IMR-90 (cell line): ENCODE measurements around the gene WDR48. TPM values are rescaled to one million over a fixed set of nuclear protein-coding genes. Genes with fewer than 3 reads are reported as not detected.

Experiments used
- ATAC-seq: fragments of 200-7000 bp; cut with Tn5 transposase; 2 replicates; pipeline ENCODE4 v1.9.1; 2020; ENCODE audit warnings: low read depth, mild to moderate bottlenecking, moderate library complexity
- BruUV-seq: library from RNA; stranded (reverse); fragments of 400-500 nt; replicated peaks from 2 replicates; lab custom pipeline; 2021; lab: Mats Ljungman, UMichigan
- CTCF ChIA-PET: fragments of 300-600 bp; formaldehyde crosslinking; extraction: SDS; loops from one replicate; lab custom pipeline; 2021; ENCODE audit warnings: antibody characterized with exemption; lab: Yijun Ruan, JAX
- POLR2A ChIA-PET: fragments of 300-600 bp; sonication (Branson Sonifier 250); formaldehyde crosslinking; loops from one replicate; lab custom pipeline; 2022; ENCODE audit warnings: antibody characterized with exemption; ENCODE audit not compliant: unreplicated experiment; lab: Charles Lee
- DNase-seq: peaks from one replicate; pipeline ENCODE4 v3.0.0; 2013
- H2AFZ ChIP-seq: replicated peaks from 2 replicates; pipeline ENCODE3; 2013; ENCODE audit warnings: low read length, mild to moderate bottlenecking; ENCODE audit not compliant: poor library complexity
- H2AK5ac ChIP-seq: 2 replicates; pipeline ENCODE4 v1.6.1; 2013; ENCODE audit warnings: low read depth, low read length, inconsistent platforms
- H2AK9ac ChIP-seq: replicated peaks from 2 replicates; pipeline ENCODE3; 2013; ENCODE audit warnings: mild to moderate bottlenecking, low read depth, low read length, moderate library complexity; ENCODE audit not compliant: poor library complexity
- H2BK120ac ChIP-seq: 2 replicates; pipeline ENCODE4 v1.6.1; 2013; ENCODE audit warnings: low read depth, low read length, inconsistent platforms
- H2BK15ac ChIP-seq: 3 replicates; pipeline ENCODE4 v1.6.1; 2013; ENCODE audit warnings: low read depth, low read length, inconsistent platforms
- H2BK20ac ChIP-seq: 2 replicates; pipeline ENCODE4 v1.6.1; 2013; ENCODE audit warnings: low read depth, mild to moderate bottlenecking, inconsistent platforms, low read length, moderate library complexity
- H2BK5ac ChIP-seq: 2 replicates; pipeline ENCODE4 v1.6.1; 2013; ENCODE audit warnings: mild to moderate bottlenecking, low read depth, low read length, inconsistent platforms; ENCODE audit not compliant: poor library complexity, severe bottlenecking
- H3K14ac ChIP-seq: replicated peaks from 2 replicates; pipeline ENCODE4 v1.6.1; 2013; ENCODE audit warnings: low read depth, low read length, inconsistent platforms
- H3K18ac ChIP-seq: 2 replicates; pipeline ENCODE4 v1.6.1; 2013; ENCODE audit warnings: low read depth, low read length, control low read depth
- H3K23ac ChIP-seq: 2 replicates; pipeline ENCODE4 v1.6.1; 2013; ENCODE audit warnings: low read depth, low read length, inconsistent platforms
- H3K27ac ChIP-seq: 2 replicates; pipeline ENCODE4 v1.5.1; 2013; ENCODE audit warnings: mild to moderate bottlenecking, control low read depth, low read length; ENCODE audit not compliant: insufficient read depth
- H3K27me3 ChIP-seq: 2 replicates; pipeline ENCODE4 v1.6.1; 2013; ENCODE audit warnings: low read length; ENCODE audit not compliant: control insufficient read depth, insufficient read depth
- H3K36me3 ChIP-seq: 2 replicates; pipeline ENCODE4 v1.6.1; 2013; ENCODE audit warnings: low read length, mixed read lengths; ENCODE audit not compliant: control insufficient read depth, insufficient read depth
- H3K4ac ChIP-seq: 2 replicates; pipeline ENCODE4 v1.6.1; 2013; ENCODE audit warnings: low read depth, low read length, inconsistent platforms
- H3K4me1 ChIP-seq: 2 replicates; pipeline ENCODE4 v1.6.1; 2013; ENCODE audit warnings: low read length, mixed read lengths; ENCODE audit not compliant: control insufficient read depth, insufficient read depth
- H3K4me2 ChIP-seq: 2 replicates; pipeline ENCODE4 v1.6.1; 2013; ENCODE audit warnings: low read depth, mild to moderate bottlenecking, control low read depth, low read length, moderate library complexity
- H3K4me3 ChIP-seq: 2 replicates; pipeline ENCODE4 v1.5.1; 2013; ENCODE audit warnings: low read depth, mild to moderate bottlenecking, control low read depth, low read length, moderate library complexity; ENCODE audit not compliant: insufficient read depth
- H3K56ac ChIP-seq: 2 replicates; pipeline ENCODE4 v1.6.1; 2013; ENCODE audit warnings: low read length, inconsistent platforms; ENCODE audit not compliant: insufficient read depth; ENCODE audit errors: extremely low read depth
- H3K79me1 ChIP-seq, 2 experiments: 2 replicates each; pipeline ENCODE4 v1.6.1; 2013; ENCODE audit warnings: low read length in 2 of 2, inconsistent platforms in 1 of 2, low read depth in 1 of 2
- H3K9ac ChIP-seq: 2 replicates; pipeline ENCODE4 v1.6.1; 2013; ENCODE audit warnings: low read depth, low read length, control low read depth
- H3K9me1 ChIP-seq: 2 replicates; pipeline ENCODE4 v1.6.1; 2013; ENCODE audit warnings: low read length, inconsistent platforms; ENCODE audit not compliant: insufficient read depth
- H3K9me3 ChIP-seq: 2 replicates; pipeline ENCODE4 v1.6.1; 2013; ENCODE audit warnings: low read length; ENCODE audit not compliant: control insufficient read depth, insufficient read depth
- H4K20me1 ChIP-seq: 2 replicates; pipeline ENCODE4 v1.6.1; 2013; ENCODE audit warnings: low read length, inconsistent platforms; ENCODE audit not compliant: insufficient read depth
- H4K5ac ChIP-seq: 2 replicates; pipeline ENCODE4 v1.6.1; 2013; ENCODE audit warnings: mild to moderate bottlenecking, low read depth, low read length, control low read depth
- H4K8ac ChIP-seq, 2 experiments: 2 replicates each; pipeline ENCODE4 v1.6.1; 2013; ENCODE audit warnings: low read depth in 2 of 2, low read length in 2 of 2, control low read depth in 1 of 2, inconsistent platforms in 1 of 2
- H4K91ac ChIP-seq: 2 replicates; pipeline ENCODE4 v1.6.1; 2013; ENCODE audit warnings: low read depth, low read length, inconsistent platforms; ENCODE audit not compliant: insufficient read depth
- BHLHE40 ChIP-seq: fragments of 150-350 bp; IDR thresholded peaks from 2 replicates; pipeline ENCODE4 v1.6.1; 2016; ENCODE audit warnings: mild to moderate bottlenecking, low read depth, low read length
- CEBPB ChIP-seq: IDR thresholded peaks from 2 replicates; pipeline ENCODE4 v1.6.1; 2012; ENCODE audit warnings: low read depth, low read length, improper control_type of control experiment
- FOS ChIP-seq: fragments of 150-350 bp; IDR thresholded peaks from 2 replicates; pipeline ENCODE4 v1.6.1; 2016; ENCODE audit warnings: low read depth, low read length
- MXI1 ChIP-seq: IDR thresholded peaks from 2 replicates; pipeline ENCODE4 v1.6.1; 2012; ENCODE audit warnings: low read depth, mild to moderate bottlenecking, low read length, moderate library complexity, borderline replicate concordance
- RAD21 ChIP-seq: IDR thresholded peaks from 2 replicates; pipeline ENCODE4 v1.6.1; 2012; ENCODE audit warnings: low read length, improper control_type of control experiment
- RCOR1 ChIP-seq: IDR thresholded peaks from 2 replicates; pipeline ENCODE4 v1.6.1; 2012; ENCODE audit warnings: mild to moderate bottlenecking, low read length, improper control_type of control experiment; ENCODE audit not compliant: insufficient replicate concordance
- RFX5 ChIP-seq: IDR thresholded peaks from 2 replicates; pipeline ENCODE4 v1.8.0; 2012; ENCODE audit warnings: low read depth, mild to moderate bottlenecking, low read length, moderate library complexity
- WGBS, 2 experiments: methylation state at CpG; one replicate each; pipeline versions ENCODE4 v1.1.5 to v1.1.7; 2013; ENCODE audit warnings: missing lambda C conversion rate in 2 of 2; ENCODE audit not compliant: insufficient read length in 1 of 2; ENCODE audit errors: extremely low coverage in 2 of 2; 5-methylcytosine and 5-hydroxymethylcytosine counted together
- dilution Hi-C: fragments of 300-500 bp; cut with HindIII; formaldehyde crosslinking; loops from one replicate; pipeline ENCODE4 v1.14.3; 2018; ENCODE audit warnings: low sequenced_read_pairs; ENCODE audit not compliant: unreplicated experiment
- in situ Hi-C: fragments of 300-500 bp; cut with MboI; formaldehyde crosslinking; loops from 3 replicates; pipeline ENCODE4 v1.14.3; 2019; ENCODE audit warnings: low sequenced_read_pairs, inconsistent platforms, mixed read lengths
- intact Hi-C: fragments of 100-400 bp; cut with micrococcal nuclease; formaldehyde crosslinking; loops from 2 replicates; pipeline ENCODE4 v1.10.0; 2022
- polyA plus RNA-seq, 3 experiments: library from polyadenylated mRNA; depleted of rRNA; stranded (reverse); fragments of >200 nt; gene quantifications; 2 replicates each; pipeline ENCODE4 v1.2.3, GENCODE V29; 2012; ENCODE audit warnings: low replicate concordance in 1 of 3
- total RNA-seq: library from RNA; depleted of rRNA; stranded (reverse); fragments of >200 nt; gene quantifications from 2 replicates; pipeline ENCODE4 v1.2.3, GENCODE V29; 2012
- TF ChIP-seq, protein P1 (sequence below): fragments of 150-350 bp; IDR thresholded peaks from 2 replicates; pipeline ENCODE4 v1.6.1; 2016; ENCODE audit warnings: low read depth, mild to moderate bottlenecking, low read length, moderate library complexity, borderline replicate concordance
- TF ChIP-seq, protein P2 (sequence below): conservative IDR thresholded peaks from 2 replicates; pipeline ENCODE4 v1.5.1; 2012; ENCODE audit warnings: mild to moderate bottlenecking, low read depth, low read length, improper control_type of control experiment

WDR48 gene
- total and polyA plus RNA-seq, 2 of the 4 experiments (the other 2 are of a cell fraction), result 14.4 to 41.2 TPM

DNA sequence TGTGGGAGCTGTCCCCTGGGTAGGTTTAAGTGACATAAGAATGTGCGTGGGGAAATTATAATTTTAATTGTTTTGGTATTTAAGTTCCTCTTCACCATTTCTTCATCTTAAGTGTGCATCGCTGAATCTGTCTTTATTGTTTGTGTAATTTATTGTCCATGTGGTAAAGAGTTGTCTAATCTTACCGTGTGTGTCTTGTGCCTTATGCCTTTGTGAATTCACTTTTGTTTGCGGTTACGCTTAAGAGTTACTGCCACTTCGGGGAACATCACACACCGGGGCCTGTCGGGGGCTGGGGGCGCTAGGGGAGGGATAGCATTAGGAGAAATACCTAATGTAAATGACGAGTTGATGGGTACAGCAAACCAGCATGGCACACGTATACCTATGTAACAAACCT lies 767 bp downstream of the WDR48 start:
- POLR2A ChIA-PET, result no interaction called here
- intact Hi-C loops, result no loop called here
- BruUV-seq, result no TSS peak
- WGBS, 2 experiments, result no CpG with 5 or more reads among the region's 11 CpGs
- Histone ChIP-seq H3K4me1 (peaks cover 2% of the 10 kb centered on the region; the same call in 1 of the 2 replicates), H3K9ac (peak overlapping the region; percentile 33), H3K4me2 (peak overlapping the region; percentile 93), H4K20me1 (no peaks in the 10 kb centered on the region; the same call in 1 of the 2 replicates), H3K4ac (no peak overlapping the region), H3K9me3 (no peaks in the 10 kb centered on the region), H3K23ac (no peak overlapping the region), H3K14ac (no peak overlapping the region), H4K8ac (no peak overlapping the region), H3K18ac (no peak overlapping the region), H4K91ac (no peak overlapping the region), H2BK5ac (no peak overlapping the region), H4K5ac (no peak overlapping the region), H3K27ac (no peak overlapping the region; the same call in 1 of the 2 replicates), H2BK120ac (no peak overlapping the region), H2AK5ac (no peak overlapping the region), H2BK20ac (no peak overlapping the region), H2BK15ac (no peak overlapping the region), H2AK9ac (no peak overlapping the region), H3K27me3 (no peaks in the 10 kb centered on the region), H3K36me3 (no peaks in the 10 kb centered on the region), H3K4me3 (peak overlapping the region; percentile 85), H2AFZ (peak overlapping the region; percentile 95), H3K9me1 (peaks cover 4% of the 10 kb centered on the region), H3K56ac (no peak overlapping the region), H3K79me1 (peaks cover 4 to 21% of the 10 kb centered on the region in 2 experiments; a peak in 3 of 4 replicates)
- dilution Hi-C loops, result no loop called here
- in situ Hi-C loops, result no loop called here
- DNase-seq (no peak), ATAC-seq (no peak)
- TF ChIP-seq, protein P1, sequence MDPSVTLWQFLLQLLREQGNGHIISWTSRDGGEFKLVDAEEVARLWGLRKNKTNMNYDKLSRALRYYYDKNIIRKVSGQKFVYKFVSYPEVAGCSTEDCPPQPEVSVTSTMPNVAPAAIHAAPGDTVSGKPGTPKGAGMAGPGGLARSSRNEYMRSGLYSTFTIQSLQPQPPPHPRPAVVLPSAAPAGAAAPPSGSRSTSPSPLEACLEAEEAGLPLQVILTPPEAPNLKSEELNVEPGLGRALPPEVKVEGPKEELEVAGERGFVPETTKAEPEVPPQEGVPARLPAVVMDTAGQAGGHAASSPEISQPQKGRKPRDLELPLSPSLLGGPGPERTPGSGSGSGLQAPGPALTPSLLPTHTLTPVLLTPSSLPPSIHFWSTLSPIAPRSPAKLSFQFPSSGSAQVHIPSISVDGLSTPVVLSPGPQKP, result no peak
- TF ChIP-seq BHLHE40, result no peak
- TF ChIP-seq RAD21, result no peak
- no peak for TF ChIP-seq CEBPB
- TF ChIP-seq MXI1, result no peak
- TF ChIP-seq RFX5, result no peak
- TF ChIP-seq, protein P2, sequence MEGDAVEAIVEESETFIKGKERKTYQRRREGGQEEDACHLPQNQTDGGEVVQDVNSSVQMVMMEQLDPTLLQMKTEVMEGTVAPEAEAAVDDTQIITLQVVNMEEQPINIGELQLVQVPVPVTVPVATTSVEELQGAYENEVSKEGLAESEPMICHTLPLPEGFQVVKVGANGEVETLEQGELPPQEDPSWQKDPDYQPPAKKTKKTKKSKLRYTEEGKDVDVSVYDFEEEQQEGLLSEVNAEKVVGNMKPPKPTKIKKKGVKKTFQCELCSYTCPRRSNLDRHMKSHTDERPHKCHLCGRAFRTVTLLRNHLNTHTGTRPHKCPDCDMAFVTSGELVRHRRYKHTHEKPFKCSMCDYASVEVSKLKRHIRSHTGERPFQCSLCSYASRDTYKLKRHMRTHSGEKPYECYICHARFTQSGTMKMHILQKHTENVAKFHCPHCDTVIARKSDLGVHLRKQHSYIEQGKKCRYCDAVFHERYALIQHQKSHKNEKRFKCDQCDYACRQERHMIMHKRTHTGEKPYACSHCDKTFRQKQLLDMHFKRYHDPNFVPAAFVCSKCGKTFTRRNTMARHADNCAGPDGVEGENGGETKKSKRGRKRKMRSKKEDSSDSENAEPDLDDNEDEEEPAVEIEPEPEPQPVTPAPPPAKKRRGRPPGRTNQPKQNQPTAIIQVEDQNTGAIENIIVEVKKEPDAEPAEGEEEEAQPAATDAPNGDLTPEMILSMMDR, result no peak
- TF ChIP-seq RCOR1, result no peak
- TF ChIP-seq FOS, result no peak
- CTCF ChIA-PET, result interaction anchor here (0.6 kb wide), 1 partner anchor 1681 kb away, joined by 3 read pairs; no protein-coding TSS in a partner anchor
